RKO (cell line): Measurements from ENCODE around the gene LHX3.
A peak's percentile ranks its signal among the peaks of the same experiment; 100 is the strongest.

Source experiments
- DNase-seq: peaks from one replicate; pipeline ENCODE4 v3.0.0-alpha.2; 2016; ENCODE audit warnings: low spot score

The LHX3 gene

DNA sequence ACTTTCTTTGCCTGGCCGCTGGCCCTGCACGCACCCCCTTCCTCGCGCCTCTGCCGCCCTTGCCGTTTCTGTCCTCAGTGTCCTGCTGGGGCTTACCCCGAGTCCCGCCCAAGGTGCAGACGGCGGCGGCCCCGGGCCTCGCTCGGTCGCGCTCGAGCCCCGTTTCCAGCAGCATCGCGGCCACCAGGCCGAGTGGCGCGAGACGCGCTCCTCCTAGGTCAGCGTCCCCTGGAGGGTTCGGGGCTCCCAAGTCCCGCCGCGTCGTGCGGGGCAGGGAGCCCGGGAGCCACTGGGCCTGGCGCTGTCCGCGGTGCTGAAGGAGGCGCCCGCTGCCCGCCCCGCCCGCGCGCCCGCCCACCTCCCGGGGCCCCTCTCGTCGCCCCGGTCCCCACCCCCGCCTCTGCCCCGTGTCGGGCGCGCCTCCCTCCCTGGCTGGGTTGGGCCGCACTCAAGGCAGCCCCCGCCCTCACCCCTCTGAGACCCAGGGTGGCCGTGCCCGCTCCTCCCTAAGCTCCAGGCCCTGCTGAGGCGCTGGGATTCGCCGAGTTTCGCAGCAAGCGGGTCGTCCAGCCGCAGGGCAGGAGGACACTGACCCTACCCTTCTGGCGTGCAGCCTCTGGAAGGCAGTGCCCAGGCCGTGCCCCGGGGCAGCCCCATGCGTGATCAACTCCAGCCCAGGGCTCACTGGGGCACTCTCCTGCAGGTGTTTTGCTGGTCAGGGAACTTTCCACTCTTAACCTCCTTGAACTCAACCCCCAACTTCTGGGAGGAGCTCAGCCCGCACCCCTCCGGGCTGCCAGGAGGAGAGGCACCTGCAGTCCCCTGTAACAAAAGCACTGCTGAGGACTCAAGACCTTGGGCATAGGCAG, at the start of gene LHX3:
Gene LHX3 (minus strand): TSS at position 291 of the 869 bp plus-strand sequence. CDS start 116 bp downstream, at position 175.
- DNase-seq: no peak

DNA sequence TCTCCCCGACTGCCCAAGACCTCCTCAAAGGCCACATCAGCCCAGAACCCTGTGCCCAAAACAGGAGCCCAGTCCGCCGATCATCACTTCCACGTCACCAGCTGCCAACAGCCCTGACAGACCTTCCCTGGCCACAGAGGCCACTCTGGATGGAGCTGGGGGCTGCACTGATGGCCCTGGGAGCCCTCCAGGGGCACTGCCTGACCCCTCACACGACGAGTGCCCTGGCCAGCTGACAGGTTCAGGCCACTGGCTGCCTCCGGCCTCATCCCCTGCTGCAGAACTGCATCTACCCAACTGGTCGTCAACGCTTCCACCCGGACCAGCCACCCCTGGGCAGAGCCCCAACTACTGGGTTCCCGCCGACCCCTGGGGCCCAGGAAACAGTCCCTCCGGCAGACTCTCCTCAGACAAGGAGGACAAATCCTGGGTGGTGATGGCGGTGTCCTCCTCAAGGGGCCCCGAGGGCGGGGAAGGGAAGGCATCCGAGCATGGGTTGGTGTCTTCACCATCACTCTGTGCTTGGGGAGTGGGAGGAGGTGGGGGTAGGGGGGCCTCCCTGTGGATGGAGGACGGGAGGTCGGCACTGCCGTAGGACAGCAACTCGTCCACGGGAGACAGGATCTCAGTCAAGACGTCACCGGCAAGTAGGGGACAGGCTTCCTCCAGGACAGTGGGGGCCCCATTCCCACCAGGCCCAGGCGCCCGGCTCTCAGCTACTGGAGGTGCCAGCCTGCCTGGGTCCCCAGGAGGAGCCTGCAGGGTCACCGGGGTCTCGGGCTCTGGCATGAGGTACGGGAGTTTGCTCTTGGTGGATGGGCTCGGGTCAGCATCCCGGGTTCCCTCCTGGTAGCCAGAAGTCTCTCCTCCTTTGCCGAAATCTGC, 48.6 kb upstream of the LHX3 start:
- no peak for DNase-seq

DNA sequence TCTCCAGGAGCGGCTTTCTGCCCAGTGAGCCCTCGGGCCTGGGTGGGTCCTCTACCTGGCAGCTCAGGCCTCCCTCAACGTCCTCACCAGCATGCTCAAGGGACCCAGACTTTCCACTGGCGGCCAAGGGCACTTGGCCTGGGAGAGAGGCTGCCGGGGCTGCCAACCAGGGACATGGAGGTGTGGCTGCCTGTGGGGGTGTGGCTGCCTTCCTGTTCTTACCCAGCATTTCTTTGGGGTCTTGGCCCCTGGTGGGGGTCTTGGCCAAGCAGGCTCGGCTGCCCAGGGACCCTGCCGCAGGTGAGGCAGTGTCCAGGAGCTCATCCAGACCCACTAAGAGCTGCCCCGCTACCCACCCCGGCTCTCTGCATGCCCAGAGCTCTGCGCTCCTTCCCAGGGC, 47.9 kb upstream of the LHX3 start:
- no peak for DNase-seq

DNA sequence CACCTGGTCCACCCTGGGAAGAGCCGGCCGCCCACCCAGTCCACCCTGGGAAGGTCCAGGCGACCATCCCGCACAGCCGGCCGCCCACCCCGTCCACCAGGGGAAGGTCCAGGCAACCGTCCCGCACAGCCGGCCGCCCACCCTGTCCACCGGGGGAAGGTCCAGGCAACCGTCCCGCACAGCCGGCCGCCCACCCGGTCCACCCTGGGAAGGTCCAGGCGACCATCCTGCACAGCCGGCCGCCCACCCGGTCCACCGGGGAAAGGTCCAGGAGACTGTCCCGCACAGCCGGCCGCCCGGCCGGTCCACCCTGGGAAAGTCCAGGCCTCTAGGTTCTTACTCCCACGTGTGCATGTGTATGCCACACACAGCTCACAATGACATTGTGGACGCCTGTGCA, 47.4 kb upstream of the LHX3 start:
- no peak for DNase-seq

DNA sequence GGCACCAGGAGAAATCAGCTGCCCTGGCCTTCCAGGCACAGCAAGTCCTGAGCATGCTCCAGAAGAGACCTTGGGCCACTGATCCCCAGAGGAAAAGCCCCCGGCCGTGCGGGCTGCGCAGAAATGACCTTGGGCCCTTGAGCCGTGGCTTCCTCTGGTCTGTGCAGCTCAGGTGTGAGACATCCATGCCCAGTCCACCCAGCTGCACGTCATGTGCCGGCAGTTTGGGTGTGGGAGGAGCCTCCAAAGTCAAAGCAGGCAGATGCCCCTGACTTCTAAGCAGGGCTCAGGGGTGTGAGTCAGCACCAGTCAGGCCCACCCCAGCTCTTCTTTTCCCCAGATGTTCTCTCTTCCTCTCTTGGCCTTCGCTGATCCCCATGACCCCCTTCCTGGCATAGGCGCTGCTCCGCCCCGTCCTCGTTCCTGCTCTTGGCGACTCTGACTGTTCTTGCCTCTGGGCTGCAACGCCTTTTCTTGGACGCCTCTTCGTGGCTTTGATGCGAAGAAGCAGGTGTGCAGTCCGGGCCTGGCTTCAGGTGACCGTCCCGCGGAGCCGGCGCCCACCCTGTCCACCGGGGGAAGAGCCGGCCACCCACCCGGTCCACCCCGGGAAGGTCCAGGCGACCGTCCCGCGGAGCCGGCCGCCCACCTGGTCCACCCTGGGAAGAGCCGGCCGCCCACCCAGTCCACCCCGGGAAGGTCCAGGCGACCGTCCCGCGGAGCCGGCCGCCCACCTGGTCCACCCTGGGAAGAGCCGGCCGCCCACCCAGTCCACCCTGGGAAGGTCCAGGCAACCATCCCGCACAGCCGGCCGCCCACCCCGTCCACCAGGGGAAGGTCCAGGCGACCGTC, 46.6 kb upstream of the LHX3 start:
- no peak for DNase-seq

DNA sequence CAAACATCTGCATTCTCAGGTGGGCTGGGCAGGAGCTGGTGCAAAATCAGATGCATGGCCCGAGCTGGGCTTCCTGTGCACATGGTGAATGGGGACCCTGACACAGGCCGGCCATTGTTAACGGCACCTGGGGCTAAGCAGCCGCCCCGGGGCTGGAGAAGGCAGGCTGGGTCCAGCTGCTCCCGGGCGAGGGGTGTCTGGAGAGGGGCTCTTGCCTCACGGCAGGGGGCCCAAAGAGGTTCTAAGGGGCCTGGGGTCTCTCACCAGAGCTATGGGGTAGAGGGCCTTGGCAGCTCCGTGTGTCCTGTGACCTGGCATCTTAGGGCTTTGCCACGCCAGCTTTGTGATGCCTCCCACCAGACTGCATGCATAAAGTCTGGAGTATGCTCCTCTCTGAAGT, 45.7 kb upstream of the LHX3 start:
- DNase-seq: no peak

DNA sequence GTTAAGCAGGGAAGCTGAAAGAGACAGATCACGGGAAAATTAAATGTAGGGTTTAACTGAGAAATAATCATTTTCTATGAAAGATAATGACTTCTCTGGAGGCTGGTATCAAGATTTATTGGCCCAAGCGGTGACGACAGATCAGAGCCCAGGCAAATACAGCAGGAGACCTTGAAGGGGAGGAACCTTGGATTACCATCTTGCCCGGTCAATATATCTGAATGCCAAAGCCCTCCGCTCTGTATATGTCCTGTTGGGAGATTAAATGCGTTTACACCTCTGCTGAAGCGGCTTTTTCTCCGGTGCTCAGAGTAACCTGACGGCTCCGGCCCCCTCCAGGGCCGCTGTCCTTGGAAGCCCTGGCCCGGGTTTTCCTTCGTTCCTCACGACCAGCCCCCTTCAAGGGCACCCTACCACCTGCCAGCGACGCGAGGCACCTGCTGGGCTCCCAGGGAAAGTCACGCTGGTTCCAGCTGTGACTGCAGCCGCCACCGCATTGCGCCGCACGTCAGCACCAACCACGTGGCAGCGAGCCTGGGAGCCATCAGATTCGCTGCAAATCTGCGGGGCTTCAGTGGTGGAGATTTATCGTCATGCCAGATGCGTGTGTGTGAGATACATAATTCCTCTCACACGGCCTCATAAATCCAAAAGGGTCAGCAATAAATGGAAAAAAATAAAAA, 45.1 kb upstream of the LHX3 start:
- DNase-seq: no peak

DNA sequence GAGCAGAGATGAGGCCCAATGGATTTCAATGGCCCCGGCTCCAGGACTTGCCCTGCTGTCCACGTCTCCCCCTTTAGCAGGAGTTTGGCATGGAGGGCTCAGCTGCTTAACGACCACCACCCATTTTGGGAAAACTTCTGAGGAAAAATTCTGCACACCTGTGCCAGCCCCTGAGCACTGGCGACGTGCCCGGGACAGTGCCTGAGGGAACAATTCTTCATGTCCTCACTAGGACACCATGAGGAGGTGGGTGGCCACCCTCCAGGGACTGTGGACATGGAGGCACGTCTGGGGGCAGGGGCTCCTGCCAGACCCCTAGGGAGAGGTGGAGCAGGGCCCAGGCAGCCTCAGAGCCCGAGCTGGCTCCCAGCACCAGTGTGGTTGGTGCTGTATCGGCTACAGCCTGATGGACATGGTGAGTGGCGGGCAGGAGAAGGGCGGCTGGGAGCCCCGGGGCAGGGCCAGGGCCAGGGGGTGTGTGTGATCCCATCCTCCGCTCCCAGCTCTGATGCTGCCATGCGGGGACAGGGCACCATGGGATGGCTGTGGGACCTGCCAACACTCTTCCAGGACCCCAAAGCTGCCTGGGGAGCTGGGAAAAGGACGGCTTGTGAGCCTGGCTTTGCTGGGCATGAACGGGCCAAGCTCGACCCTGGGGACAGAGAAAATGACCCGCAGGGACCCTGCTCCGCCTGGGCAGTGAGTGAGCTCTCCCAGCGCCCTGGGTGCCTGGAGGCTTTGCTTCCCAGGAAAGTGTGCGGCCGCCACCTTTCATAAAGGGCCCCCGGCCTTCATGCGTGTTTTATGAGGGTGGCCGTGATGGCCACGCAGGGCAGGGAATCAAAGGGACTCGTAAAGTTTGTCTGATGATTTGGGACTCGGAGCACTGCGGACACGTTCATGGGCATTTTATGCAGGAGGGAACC, 44.3 kb upstream of the LHX3 start:
- no peak for DNase-seq

DNA sequence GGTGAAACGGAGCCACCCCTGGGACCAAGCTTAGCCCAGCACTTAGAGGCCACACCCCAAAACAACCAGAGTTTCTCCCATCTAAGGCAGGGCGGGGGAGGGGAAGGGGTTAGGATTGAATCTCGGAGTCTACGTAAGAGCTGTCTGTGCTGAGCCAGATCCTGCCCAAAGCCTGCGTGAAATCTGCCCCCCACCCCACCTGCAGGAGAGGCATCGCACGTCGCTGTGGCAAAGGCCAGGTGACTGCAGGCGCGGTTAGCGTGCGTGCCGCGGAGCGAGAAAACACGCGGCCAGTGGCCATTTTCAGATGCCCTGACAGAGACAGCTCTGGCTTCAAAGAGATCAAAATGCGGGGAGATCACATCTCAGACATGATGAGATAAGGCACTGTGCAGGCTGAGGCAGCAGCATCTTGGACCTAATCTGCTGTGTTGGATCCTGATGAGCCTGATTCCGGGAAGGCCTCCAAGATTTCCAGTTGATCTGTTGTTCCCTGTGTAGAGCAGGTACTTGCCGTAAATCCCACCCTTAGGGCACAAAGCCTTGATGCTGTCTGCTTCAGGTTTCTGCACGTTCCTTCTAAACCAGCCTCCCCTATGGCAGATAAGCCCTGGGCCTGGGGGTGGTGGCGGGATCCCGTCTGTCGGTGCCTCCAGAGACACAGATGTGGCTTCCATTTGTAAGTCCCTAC, 43.2 kb upstream of the LHX3 start:
- DNase-seq: no peak

DNA sequence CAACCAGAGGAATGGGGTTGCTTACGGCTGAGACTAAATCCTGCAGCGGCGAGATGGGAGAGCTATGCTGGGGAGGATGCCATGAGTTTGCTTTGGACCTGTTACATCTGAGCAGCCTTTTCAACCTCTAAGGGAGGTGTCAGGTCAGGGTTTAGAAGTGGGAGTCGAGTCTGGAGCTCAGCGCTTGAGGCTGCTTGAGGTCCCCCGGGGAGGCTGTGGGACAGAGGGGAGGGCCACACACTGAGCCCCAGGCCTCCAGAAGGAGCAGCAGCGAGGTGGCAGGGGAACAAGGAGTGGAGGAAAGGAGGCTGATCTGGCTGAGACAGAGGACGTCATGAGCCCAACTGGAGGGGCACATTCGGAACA, 42.6 kb upstream of the LHX3 start:
- DNase-seq: no peak

DNA sequence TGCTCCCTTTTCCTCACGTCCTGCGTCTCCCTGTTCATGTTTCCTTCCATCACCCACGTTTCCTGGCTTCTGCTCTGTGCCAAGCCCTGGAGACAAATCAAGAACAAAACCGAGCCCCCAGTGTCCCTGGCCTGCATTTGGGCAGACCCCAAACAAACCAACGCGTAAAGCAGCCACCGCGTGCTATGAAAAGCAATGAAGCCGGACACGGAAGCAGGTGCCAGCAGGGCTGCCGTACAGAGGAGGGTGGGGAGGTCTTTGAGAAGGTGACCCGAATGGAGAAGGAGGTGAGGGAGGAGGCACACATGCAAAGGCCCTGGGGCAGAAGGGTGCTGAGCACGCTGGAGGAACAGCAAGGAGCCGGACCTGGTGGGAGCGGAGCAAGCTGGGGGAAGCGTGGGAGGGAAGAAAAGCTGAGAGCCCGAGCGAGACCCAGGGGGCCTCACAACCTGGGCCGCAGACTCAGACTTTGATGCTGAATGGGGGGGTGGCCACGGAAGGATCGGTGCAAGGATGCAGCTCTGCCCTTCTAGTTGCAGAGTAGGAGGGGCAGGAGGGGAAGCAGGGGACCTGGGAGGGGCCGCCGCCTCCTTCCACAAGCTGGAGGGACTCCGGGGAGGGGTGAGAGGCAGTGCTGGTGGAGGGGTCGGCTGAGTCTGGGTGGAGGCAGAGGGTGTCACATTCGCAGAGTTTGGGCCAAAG, 42.1 kb upstream of the LHX3 start:
- DNase-seq: no peak

DNA sequence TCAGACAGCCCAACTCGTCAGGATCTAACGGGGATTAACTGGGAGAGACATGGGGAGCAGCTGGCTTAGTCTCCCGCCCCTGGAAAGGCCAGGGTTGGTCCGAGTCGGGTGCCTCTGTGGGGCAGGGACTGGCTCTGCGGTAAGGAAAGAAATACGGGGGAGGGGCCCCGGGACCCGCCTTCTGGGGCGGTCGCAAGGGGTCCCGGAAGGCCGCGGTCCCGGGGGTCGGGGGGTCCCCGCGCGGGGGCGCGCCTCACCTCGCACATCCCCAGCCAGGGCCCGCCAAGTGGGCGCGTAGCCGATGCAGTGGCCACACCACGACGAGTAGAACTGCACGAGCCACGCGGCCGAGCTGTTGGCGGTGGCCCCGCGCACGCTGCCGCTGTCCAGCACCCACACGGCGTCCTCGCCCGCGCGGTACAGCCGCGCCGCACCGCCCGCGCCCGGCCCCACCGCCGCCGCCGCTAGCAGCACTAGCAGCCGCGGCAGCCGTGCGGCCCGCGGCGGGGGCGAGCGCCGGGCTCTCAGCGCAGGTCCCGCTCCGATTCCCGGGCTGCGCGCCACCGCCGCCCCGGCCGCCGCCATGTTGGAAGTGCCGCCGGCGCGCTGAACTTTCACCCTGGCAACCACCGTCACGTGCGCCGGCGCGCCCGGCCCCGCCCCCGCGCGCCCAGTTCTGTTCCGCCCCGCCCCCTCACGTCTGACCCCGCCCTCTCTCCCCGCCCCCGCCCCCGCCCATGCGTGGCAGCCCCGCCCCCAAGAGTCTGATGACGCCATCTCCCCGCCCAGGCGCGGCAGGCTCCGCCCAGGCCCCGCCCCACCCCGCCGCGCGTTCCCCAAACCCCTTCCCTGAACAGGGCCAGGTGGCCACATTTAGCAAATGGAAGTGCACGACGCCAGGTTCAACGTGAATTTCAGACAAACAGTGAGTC, 40.6 kb upstream of the LHX3 start, which contains the start of gene QSOX2:
Gene QSOX2 (minus strand): TSS at position 594 of the 932 bp plus-strand sequence. CDS start 9 bp downstream, at position 585.
- peak; percentile 90 for DNase-seq

DNA sequence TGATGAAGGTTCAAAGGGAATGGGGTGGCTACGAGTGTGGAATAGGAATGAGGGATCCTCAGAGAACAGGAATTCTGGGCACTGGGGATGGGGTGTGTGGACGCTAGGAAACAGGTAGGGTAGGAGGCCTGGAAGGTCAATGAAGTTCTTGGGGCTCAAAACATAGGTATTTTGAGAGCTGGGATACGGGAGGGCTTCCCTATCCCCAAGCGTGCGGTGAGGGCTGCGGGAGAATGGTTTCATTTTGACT, 40.0 kb upstream of the LHX3 start:
- peak; percentile 32 for DNase-seq

DNA sequence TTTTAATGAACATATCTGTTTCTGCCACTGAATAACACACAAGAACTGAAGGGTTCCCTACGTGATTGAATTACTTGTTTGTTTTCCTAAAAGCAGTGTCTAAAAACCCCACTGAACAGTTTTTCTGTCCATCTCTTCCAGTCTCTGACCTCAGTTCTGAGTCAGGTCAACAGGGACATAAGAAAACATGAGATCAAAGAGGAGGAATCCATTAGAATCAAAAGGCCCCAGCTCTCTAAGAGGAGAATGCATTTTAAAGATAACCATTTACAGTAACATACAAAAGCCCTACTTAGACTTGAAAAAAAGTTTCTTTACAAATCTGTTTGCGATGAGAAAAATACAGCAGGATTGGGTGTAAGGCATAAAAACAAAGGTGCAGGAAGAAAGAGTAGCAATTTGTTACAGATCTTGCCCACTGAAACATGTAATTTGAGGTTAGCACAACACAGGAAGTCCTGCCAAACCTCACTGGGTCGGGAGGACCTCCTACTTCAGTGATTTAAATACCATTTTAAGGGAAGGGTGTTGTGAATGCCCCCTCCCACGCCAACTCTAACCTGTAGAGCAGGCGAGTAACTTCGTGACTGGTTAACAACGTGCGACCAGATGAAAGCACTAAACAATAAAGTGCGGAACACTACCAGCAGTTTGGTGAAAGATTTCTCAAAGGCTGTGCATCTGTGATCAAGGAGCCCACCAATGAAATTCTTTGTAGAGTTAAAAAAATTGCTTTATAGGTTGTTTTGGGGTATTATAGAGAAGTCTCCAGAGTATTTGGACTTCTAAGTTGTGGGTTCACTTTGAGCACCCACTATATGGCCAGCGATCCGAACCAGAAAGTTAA, 39.4 kb upstream of the LHX3 start:
- DNase-seq: peak; percentile 66

DNA sequence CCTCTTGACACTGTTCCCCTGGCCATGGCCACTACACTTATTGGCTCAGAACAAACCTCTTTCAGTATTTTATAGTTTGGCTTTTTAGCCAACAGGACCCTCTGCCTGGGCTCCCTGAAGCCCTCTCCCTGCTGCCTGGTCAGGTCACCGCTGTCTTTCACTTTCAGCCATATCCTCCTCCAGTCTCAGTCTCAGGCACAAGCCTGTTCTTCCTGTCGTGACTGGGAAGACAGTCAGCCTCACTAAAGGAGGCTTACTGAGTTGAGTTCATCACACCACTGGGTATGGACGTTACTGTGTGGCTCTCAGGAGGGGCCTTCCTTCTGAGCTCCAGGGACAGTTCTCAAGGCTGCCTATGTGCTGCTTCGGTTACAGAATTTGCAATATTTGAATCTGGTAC, 38.7 kb upstream of the LHX3 start:
- peak; percentile 70 for DNase-seq

DNA sequence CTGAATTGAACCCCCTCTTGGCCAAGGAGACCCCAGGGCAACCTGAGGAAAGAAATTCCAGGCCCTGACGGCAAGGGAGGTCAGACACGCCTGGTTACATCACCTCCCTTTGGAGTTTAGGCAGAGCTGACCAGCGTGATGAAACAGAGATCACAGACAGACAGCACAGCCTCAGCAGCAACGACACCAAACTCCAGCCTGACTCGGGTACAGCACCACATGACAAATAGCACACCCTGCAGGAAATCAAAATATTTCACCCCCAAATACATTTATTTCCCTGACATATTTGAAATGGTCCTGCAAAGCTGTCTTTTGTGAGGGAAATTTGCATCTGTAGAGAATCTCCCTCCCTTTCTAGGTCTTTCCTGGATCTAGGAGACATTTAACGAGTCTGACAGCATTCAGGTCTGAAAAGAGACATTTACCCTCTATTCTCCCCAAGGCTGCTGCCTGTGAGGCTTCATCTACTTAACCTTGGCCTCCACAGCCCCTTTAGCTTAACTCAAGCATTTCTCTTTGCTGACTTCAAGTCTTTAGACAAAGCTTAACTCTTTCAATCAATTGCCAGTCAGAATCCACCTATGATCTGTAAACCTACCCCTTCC, 38.1 kb upstream of the LHX3 start:
- DNase-seq: peak; percentile 64

DNA sequence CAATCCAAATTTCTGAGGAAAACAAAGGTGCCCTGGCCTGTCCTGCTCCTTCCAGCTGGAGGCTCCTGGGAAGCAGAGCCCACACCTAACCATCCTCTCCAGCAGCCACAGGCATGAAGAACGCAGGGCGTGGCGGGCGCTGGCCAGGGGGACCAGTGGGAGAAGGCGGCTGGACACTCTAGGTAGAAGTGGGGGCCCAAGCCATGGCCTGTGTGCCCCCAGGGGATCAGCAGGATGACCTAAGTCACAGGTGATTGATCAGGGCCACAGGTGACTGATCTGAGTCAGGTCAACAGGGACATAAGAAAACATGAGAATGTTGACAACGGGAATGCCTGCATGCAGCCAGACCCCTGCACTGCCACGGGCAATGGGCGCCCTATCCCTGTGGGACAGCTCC, 37.3 kb upstream of the LHX3 start:
- DNase-seq: no peak
